ENCODE data around the gene HEPN1.

DNA sequence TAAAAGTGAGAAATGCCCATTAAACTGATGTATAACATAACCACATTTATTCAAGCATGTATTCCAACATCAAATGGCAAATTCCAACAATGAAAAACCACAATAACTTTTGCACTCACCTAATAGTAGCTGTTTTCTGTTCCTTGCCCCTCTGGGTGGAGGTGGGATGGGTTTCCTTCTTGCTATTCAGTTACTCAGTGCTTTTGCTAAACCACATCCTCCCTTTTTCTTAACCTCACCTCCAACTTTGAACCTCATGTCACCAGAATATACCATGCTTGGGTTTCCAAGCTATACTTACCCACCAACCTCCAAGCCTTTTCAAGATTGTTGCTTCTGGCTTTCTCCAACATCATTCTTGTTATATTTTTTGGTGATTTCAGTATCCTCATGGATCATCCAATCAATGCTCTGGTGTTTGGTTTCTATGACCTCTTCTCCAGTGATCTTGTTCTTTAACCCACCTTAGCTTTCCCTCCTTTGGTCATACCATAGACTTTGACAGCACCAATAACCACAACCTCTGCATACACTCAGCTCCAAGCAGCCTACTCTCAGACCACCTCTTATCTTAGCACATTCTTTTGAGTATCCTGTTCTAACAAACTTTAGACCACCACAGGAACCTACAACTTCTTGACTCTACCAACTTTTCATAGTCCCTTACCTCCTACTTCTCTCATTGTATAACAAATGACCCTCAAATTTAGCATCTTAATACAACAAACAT, 31.7 kb downstream of the HEPN1 start:
- no peak for TF ChIP-seq ZNF624 (tag by site-specific recombination; IDR thresholded peaks at IDR 0.05)
- TF ChIP-seq CTCF (tag by site-specific recombination; IDR thresholded peaks at IDR 0.05) = no peak
- no peak for TF ChIP-seq ZNF843 (tag by site-specific recombination; IDR thresholded peaks at IDR 0.05)
- no peak for TF ChIP-seq ZNF280D (tag by site-specific recombination; IDR thresholded peaks at IDR 0.05)
- no peak for TF ChIP-seq ZNF670 (tag by site-specific recombination; IDR thresholded peaks at IDR 0.05; ENCODE audit: low read depth)
- no peak for TF ChIP-seq ZNF248 (tag by site-specific recombination; IDR thresholded peaks at IDR 0.05)
- TF ChIP-seq TSHZ1 (tag by site-specific recombination; IDR thresholded peaks at IDR 0.05; ENCODE audit: borderline replicate concordance) = no peak
- TF ChIP-seq ZBTB21 (tag by site-specific recombination; IDR thresholded peaks at IDR 0.05) = no peak
- TF ChIP-seq ZFP69B (tag by site-specific recombination; IDR thresholded peaks at IDR 0.05) = no peak
- TF ChIP-seq MYNN (tag by site-specific recombination; IDR thresholded peaks at IDR 0.05; ENCODE audit: borderline replicate concordance) = no peak
- no peak for TF ChIP-seq YY1 (tag by site-specific recombination; IDR thresholded peaks at IDR 0.05)
- no peak for TF ChIP-seq GLIS2 (tag by site-specific recombination; IDR thresholded peaks at IDR 0.05)
- TF ChIP-seq, protein P1, sequence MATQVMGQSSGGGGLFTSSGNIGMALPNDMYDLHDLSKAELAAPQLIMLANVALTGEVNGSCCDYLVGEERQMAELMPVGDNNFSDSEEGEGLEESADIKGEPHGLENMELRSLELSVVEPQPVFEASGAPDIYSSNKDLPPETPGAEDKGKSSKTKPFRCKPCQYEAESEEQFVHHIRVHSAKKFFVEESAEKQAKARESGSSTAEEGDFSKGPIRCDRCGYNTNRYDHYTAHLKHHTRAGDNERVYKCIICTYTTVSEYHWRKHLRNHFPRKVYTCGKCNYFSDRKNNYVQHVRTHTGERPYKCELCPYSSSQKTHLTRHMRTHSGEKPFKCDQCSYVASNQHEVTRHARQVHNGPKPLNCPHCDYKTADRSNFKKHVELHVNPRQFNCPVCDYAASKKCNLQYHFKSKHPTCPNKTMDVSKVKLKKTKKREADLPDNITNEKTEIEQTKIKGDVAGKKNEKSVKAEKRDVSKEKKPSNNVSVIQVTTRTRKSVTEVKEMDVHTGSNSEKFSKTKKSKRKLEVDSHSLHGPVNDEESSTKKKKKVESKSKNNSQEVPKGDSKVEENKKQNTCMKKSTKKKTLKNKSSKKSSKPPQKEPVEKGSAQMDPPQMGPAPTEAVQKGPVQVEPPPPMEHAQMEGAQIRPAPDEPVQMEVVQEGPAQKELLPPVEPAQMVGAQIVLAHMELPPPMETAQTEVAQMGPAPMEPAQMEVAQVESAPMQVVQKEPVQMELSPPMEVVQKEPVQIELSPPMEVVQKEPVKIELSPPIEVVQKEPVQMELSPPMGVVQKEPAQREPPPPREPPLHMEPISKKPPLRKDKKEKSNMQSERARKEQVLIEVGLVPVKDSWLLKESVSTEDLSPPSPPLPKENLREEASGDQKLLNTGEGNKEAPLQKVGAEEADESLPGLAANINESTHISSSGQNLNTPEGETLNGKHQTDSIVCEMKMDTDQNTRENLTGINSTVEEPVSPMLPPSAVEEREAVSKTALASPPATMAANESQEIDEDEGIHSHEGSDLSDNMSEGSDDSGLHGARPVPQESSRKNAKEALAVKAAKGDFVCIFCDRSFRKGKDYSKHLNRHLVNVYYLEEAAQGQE (tag by site-specific recombination; IDR thresholded peaks at IDR 0.05) = no peak
